GM23338 (cell line): ENCODE results near the gene BTRC. TPM values are rescaled to one million over a fixed set of nuclear protein-coding genes. Genes with fewer than 3 reads are reported as not detected.

ENCODE experiments used
- ATAC-seq: fragments of 200-7000 bp; cut with Tn5 transposase; 3 replicates; pipeline ENCODE4 v1.9.1; 2020
- DNase-seq: peaks from one replicate; pipeline ENCODE4 v3.0.0-alpha.2; 2015; ENCODE audit warnings: low spot score
- H2AFZ ChIP-seq: fragments of 200-600 bp; sonication (generic); 2 replicates; pipeline ENCODE4 v1.8.0; 2016; ENCODE audit warnings: antibody characterized with exemption, mild to moderate bottlenecking, moderate library complexity
- H3F3A ChIP-seq: fragments of 200-600 bp; sonication (generic); replicated peaks from 2 replicates; pipeline ENCODE4 v1.8.0; 2017; ENCODE audit warnings: antibody characterized with exemption, mixed run types, low read depth
- H3K27ac ChIP-seq: fragments of 200-600 bp; sonication (generic); 2 replicates; pipeline ENCODE4 v1.6.1; 2016; ENCODE audit warnings: low read depth
- H3K27me3 ChIP-seq: fragments of 200-600 bp; sonication (generic); 2 replicates; pipeline ENCODE4 v1.8.0; 2016; ENCODE audit warnings: mild to moderate bottlenecking, mixed run types, moderate library complexity; ENCODE audit not compliant: insufficient read depth
- H3K36me3 ChIP-seq: fragments of 200-600 bp; sonication (generic); 2 replicates; pipeline ENCODE4 v1.8.0; 2016; ENCODE audit warnings: mild to moderate bottlenecking; ENCODE audit not compliant: insufficient read depth
- H3K4me1 ChIP-seq: fragments of 200-600 bp; sonication (generic); 2 replicates; pipeline ENCODE4 v1.8.0; 2016; ENCODE audit warnings: mild to moderate bottlenecking, moderate library complexity; ENCODE audit not compliant: insufficient read depth
- H3K4me2 ChIP-seq: fragments of 200-600 bp; sonication (generic); 2 replicates; pipeline ENCODE4 v1.7.1; 2017; ENCODE audit warnings: mixed run types
- H3K4me3 ChIP-seq: fragments of 200-600 bp; sonication (generic); 2 replicates; pipeline ENCODE4 v1.6.1; 2016; ENCODE audit warnings: mixed run types
- H3K79me2 ChIP-seq: fragments of 200-600 bp; sonication (generic); replicated peaks from 2 replicates; pipeline ENCODE4 v1.8.0; 2017; ENCODE audit warnings: mild to moderate bottlenecking; ENCODE audit not compliant: insufficient read depth
- H3K9me2 ChIP-seq: fragments of 200-600 bp; sonication (generic); 2 replicates; pipeline ENCODE4 v1.8.0; 2017; ENCODE audit not compliant: insufficient read depth
- H4K20me1 ChIP-seq: fragments of 200-600 bp; sonication (generic); replicated peaks from 2 replicates; pipeline ENCODE4 v1.8.0; 2017; ENCODE audit warnings: mild to moderate bottlenecking; ENCODE audit not compliant: insufficient read depth
- H3K27ac Mint-ChIP-seq: 2 replicates; pipeline ENCODE4 v1.8.0; 2020; ENCODE audit warnings: inconsistent platforms, mild to moderate bottlenecking, moderate library complexity, mixed read lengths
- H3K27me3 Mint-ChIP-seq: 3 replicates; pipeline ENCODE4 v1.8.0; 2022; ENCODE audit warnings: low read depth, mild to moderate bottlenecking, moderate library complexity, mixed read lengths, inconsistent platforms; ENCODE audit not compliant: insufficient read depth, poor library complexity
- H3K36me3 Mint-ChIP-seq: 3 replicates; pipeline ENCODE4 v1.8.0; 2021; ENCODE audit warnings: low read depth, mild to moderate bottlenecking, inconsistent platforms, moderate library complexity, mixed read lengths
- H3K4me1 Mint-ChIP-seq: 3 replicates; pipeline ENCODE4 v1.8.0; 2020; ENCODE audit warnings: mild to moderate bottlenecking, inconsistent platforms, mixed read lengths
- H3K4me3 Mint-ChIP-seq: 3 replicates; pipeline ENCODE4 v1.8.0; 2021; ENCODE audit warnings: moderate library complexity, mild to moderate bottlenecking, inconsistent platforms, mixed read lengths
- H3K9me3 Mint-ChIP-seq: 3 replicates; pipeline ENCODE4 v1.8.0; 2020; ENCODE audit warnings: moderate library complexity, mild to moderate bottlenecking, inconsistent platforms, mixed read lengths
- CREB1 ChIP-seq: fragments of 250-450 bp; sonication (Bioruptor Pico); IDR thresholded peaks from 2 replicates; pipeline ENCODE4 v1.5.0; 2020; ENCODE audit warnings: low read depth, mild to moderate bottlenecking, moderate library complexity
- ETS1 ChIP-seq: IDR thresholded peaks from 2 replicates; pipeline ENCODE4 v1.6.1; 2016; ENCODE audit warnings: antibody characterized with exemption
- NANOG ChIP-seq: IDR thresholded peaks from 2 replicates; pipeline ENCODE4 v1.6.1; 2016; ENCODE audit warnings: antibody characterized with exemption, borderline replicate concordance
- POLR2AphosphoS5 ChIP-seq: IDR thresholded peaks from 2 replicates; pipeline ENCODE4 v1.6.1; 2016; ENCODE audit warnings: antibody characterized with exemption, low read depth
- REST ChIP-seq: IDR thresholded peaks from one replicate; pipeline ENCODE4 v1.6.1; 2018; ENCODE audit warnings: antibody characterized with exemption; ENCODE audit not compliant: unreplicated experiment
- ZNF114 ChIP-seq: fragments of 250-450 bp; sonication (Bioruptor Pico); IDR thresholded peaks from 2 replicates; pipeline ENCODE4 v1.5.0; 2020; ENCODE audit warnings: mild to moderate bottlenecking, moderate library complexity
- ZNF331 ChIP-seq: fragments of 250-450 bp; sonication (Bioruptor Pico); IDR thresholded peaks from 2 replicates; pipeline ENCODE4 v1.5.0; 2020; ENCODE audit warnings: low read depth, mild to moderate bottlenecking, moderate library complexity
- ZNF462 ChIP-seq: fragments of 250-450 bp; sonication (Bioruptor Pico); IDR thresholded peaks from 2 replicates; pipeline ENCODE4 v1.5.0; 2020; ENCODE audit warnings: mild to moderate bottlenecking, moderate library complexity
- polyA plus RNA-seq: library from polyadenylated mRNA; unstranded; fragments of >200 nt; fragmentation: Nextera tagmentation; extraction: Ambion mirVana; gene quantifications from 2 replicates; pipeline ENCODE4 v1.2.1, GENCODE V29; 2016
- total RNA-seq: library from RNA; depleted of rRNA; stranded (reverse); fragments of >200 nt; shearing (Covaris generic); gene quantifications from 2 replicates; pipeline ENCODE4 v1.2.3, GENCODE V29; 2014

The BTRC gene
- total and polyA plus RNA-seq, 2 experiments from 2014 or later = 10.0 to 17.5 TPM

GRCh38 chr10:101429423-101429822, 75.5 kb downstream of the BTRC start:
- no peaks in the 10 kb centered on the region for H4K20me1 ChIP-seq
- ATAC-seq = no peak
- no peak overlapping the region for H3K4me2 ChIP-seq

GRCh38 chr10:101436302-101436701, 82.3 kb downstream of the BTRC start:
- Histone ChIP-seq H4K20me1 (0 out of 2 replicates have a peak, but pooled peaks cover 3% of the 10 kb centered on the region), H3K36me3 (no peaks in the 10 kb centered on the region), H3F3A (no peaks in the 10 kb centered on the region), H2AFZ (no peak overlapping the region), H3K27ac (no peak overlapping the region), H3K4me3 (no peak overlapping the region), H3K27me3 (no peaks in the 10 kb centered on the region), H3K4me1 (0 out of 2 replicates have a peak, but pooled peaks cover 3% of the 10 kb centered on the region), H3K79me2 (no peaks in the 10 kb centered on the region), H3K9me2 (no peaks in the 10 kb centered on the region), H3K4me2 (no peak overlapping the region)
- ATAC-seq = no peak
- H3K36me3 Mint-ChIP-seq = no peaks in the 10 kb centered on the region
- no peaks in the 10 kb centered on the region for H3K9me3 Mint-ChIP-seq
- no peak overlapping the region for H3K4me3 Mint-ChIP-seq
- H3K27me3 Mint-ChIP-seq = no peaks in the 10 kb centered on the region
- no peak for DNase-seq
- no peak overlapping the region for H3K27ac Mint-ChIP-seq
- H3K4me1 Mint-ChIP-seq = no peaks in the 10 kb centered on the region
- TF ChIP-seq CREB1 (CRISPR knock-in tag) (no peak), ZNF462 (no peak), ZNF331 (CRISPR knock-in tag) (no peak)

More at GRCh38 chr10:101429423-101429822, 75.5 kb downstream of the BTRC start:
- no peak for TF ChIP-seq ZNF114 (CRISPR knock-in tag)
- TF ChIP-seq ETS1 = no peak
- TF ChIP-seq NANOG = no peak
- TF ChIP-seq POLR2AphosphoS5 = no peak
- no peak for TF ChIP-seq REST
- Mint-ChIP-seq H3K27me3 (peaks cover 2% of the 10 kb centered on the region), H3K36me3 (no peaks in the 10 kb centered on the region), H3K4me3 (no peak overlapping the region), H3K9me3 (no peaks in the 10 kb centered on the region), H3K4me1 (no peaks in the 10 kb centered on the region), H3K27ac (no peak overlapping the region)
- Histone ChIP-seq H2AFZ (no peak overlapping the region), H3K4me3 (no peak overlapping the region), H3K27ac (no peak overlapping the region), H3K9me2 (no peaks in the 10 kb centered on the region), H3K36me3 (no peaks in the 10 kb centered on the region), H3F3A (no peaks in the 10 kb centered on the region), H3K4me1 (no peaks in the 10 kb centered on the region), H3K27me3 (no peaks in the 10 kb centered on the region), H3K79me2 (no peaks in the 10 kb centered on the region)
- no peak for DNase-seq
